Ovary (tissue), 9 donors: ENCODE data around the gene SCML1. TPM values are rescaled to one million over a fixed set of nuclear protein-coding genes. Genes with fewer than 3 reads are reported as not detected.

Experiments used
- DNase-seq, 5 donors: peaks; one replicate each; pipeline ENCODE4 v3.0.0-alpha.2; 2019 to 2020
- H3K27ac ChIP-seq, 2 donors: fragments of 200-600 bp; one replicate each; pipeline versions ENCODE4 v1.5.1 to v1.8.0; 2019 to 2022
- H3K27me3 ChIP-seq: fragments of 200-600 bp; one replicate; pipeline ENCODE4 v1.8.0; 2022
- H3K36me3 ChIP-seq: fragments of 200-600 bp; sonication (generic); one replicate; pipeline ENCODE4 v1.5.1; 2019
- H3K4me1 ChIP-seq: one replicate; pipeline ENCODE4 v1.8.1; 2013; ENCODE audit warnings: mild to moderate bottlenecking, moderate library complexity; ENCODE audit not compliant: insufficient read depth
- H3K4me3 ChIP-seq: fragments of 200-600 bp; sonication (generic); one replicate; pipeline ENCODE4 v1.5.1; 2017
- H3K9me3 ChIP-seq, 2 donors: fragments of 200-600 bp in 1 of 2; sonication (generic) in 1 of 2; one replicate each; pipeline versions ENCODE4 v1.5.1 to v1.8.1; 2013 to 2019; ENCODE audit warnings: mild to moderate bottlenecking in 1 of 2, moderate library complexity in 1 of 2
- EP300 ChIP-seq: sonication (generic); formaldehyde crosslinking; IDR thresholded peaks from one replicate; pipeline ENCODE4 v1.6.1; 2017; ENCODE audit warnings: antibody characterized with exemption
- POLR2A ChIP-seq: fragments of 450-650 bp; IDR thresholded peaks from one replicate; pipeline ENCODE4 v1.6.1; 2017; ENCODE audit warnings: antibody characterized with exemption, mild to moderate bottlenecking, moderate library complexity
- WGBS, 3 donors: extraction: QIAGEN DNeasy Blood & Tissue Kit in 1 of 3; methylation state at CpG; one replicate each; pipeline versions ENCODE4 v1.1.5 to v1.1.7; 2013 to 2017; 5-methylcytosine and 5-hydroxymethylcytosine counted together
- intact Hi-C, 4 donors: fragments of 100-400 bp; cut with DNase I; formaldehyde crosslinking; loops; one replicate each; pipeline versions ENCODE4 v1.11.0 to v1.15.1; 2022 to 2023
- polyA plus RNA-seq, 2 donors: library from polyadenylated mRNA; stranded (reverse); fragments of 200-250 nt in 1 of 2; fragments of 350-450 nt in 1 of 2; fragmentation: Illumina TruSeq in 1 of 2; extraction: RNeasy Lipid Tissue Mini Kit (QIAGEN cat#74804) in 1 of 2; gene quantifications; one replicate each; pipeline ENCODE4 v1.2.3, GENCODE V29; 2013 to 2014
- total RNA-seq, 7 donors: library from RNA; depleted of rRNA in 2 of 7; stranded (reverse); fragments of >200 nt in 2 of 7; fragmentation: NEBNext Ultra II Directional in 3 of 7; extraction: Animal tissue kit (Norgen Biotek cat#: 25700) in 3 of 7; gene quantifications; one replicate each; pipeline versions ENCODE4 v1.1.0 to v1.2.4, GENCODE V29; 2016 to 2023
- TF ChIP-seq, protein P1 (sequence below), 3 donors: fragments of 450-650 bp in 2 of 3; fragments of 200-600 bp in 1 of 3; IDR thresholded peaks; one replicate each; pipeline versions ENCODE4 v1.5.1 to v1.8.0; 2016 to 2022; ENCODE audit warnings: antibody characterized with exemption in 3 of 3, mild to moderate bottlenecking in 1 of 3
- donor health status: DM: no; HTN: no; CAD: no; lungs with moderate emphysema.
- donor health status: DM: no; HTN: no; CAD: no.
- donor health status: Bipolar disorder and iron deficiency.
- donor health status: DM: yes; HTN: yes; CAD: no.
- donor health status: DM: no; HTN: no; CAD: no.
- donor health status: DM: yes; HTN: yes; CAD: no.

The SCML1 gene
- total and polyA plus RNA-seq, 9 donors = 14.1 to 27.7 (median 21.7) TPM

DNA sequence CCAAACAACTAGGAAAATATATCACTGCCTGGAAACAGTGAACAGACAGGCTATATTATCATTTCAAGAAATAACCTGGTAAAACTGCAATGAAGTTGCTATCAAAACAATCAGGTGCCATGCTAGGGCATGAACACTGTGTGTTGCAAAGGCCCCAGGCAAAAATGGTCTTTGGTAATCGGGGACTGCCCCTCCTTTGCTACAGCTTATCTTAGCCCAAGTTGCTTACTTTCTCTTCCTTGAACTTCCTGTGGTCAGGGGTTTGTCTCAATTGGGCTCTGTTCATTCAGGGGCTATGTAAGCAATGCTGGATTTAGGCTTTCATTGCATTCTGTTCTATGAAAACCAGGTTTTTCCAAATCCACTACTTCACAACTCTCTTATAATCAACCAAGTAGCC lies 30.4 kb downstream of the SCML1 start:
- WGBS, 3 donors = 27 to 59% (median 29%) methylated on average over 1 of the region's 1 CpG
- no peaks in the 10 kb centered on the region for H3K9me3 ChIP-seq
- intact Hi-C loops = no loop called here

GRCh38 chrX:17768997-17769396 lies 31.7 kb downstream of the SCML1 start:
- Histone ChIP-seq H3K4me1 (no peaks in the 10 kb centered on the region), H3K27ac (no peak overlapping the region)
- 78 to 88% (median 83%) methylated on average over 5 of the region's 5 CpGs for WGBS, 3 donors

More for the DNA sequence above, 30.4 kb downstream of the SCML1 start:
- no peak for DNase-seq
- Histone ChIP-seq H3K27ac (no peak overlapping the region), H3K4me1 (no peaks in the 10 kb centered on the region), H3K4me3 (no peak overlapping the region), H3K36me3 (no peaks in the 10 kb centered on the region), H3K27me3 (no peaks in the 10 kb centered on the region)
- TF ChIP-seq POLR2A (no peak), EP300 (no peak)
- TF ChIP-seq, protein P1, sequence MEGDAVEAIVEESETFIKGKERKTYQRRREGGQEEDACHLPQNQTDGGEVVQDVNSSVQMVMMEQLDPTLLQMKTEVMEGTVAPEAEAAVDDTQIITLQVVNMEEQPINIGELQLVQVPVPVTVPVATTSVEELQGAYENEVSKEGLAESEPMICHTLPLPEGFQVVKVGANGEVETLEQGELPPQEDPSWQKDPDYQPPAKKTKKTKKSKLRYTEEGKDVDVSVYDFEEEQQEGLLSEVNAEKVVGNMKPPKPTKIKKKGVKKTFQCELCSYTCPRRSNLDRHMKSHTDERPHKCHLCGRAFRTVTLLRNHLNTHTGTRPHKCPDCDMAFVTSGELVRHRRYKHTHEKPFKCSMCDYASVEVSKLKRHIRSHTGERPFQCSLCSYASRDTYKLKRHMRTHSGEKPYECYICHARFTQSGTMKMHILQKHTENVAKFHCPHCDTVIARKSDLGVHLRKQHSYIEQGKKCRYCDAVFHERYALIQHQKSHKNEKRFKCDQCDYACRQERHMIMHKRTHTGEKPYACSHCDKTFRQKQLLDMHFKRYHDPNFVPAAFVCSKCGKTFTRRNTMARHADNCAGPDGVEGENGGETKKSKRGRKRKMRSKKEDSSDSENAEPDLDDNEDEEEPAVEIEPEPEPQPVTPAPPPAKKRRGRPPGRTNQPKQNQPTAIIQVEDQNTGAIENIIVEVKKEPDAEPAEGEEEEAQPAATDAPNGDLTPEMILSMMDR (IDR thresholded peaks at IDR 0.05) = no peak

DNA sequence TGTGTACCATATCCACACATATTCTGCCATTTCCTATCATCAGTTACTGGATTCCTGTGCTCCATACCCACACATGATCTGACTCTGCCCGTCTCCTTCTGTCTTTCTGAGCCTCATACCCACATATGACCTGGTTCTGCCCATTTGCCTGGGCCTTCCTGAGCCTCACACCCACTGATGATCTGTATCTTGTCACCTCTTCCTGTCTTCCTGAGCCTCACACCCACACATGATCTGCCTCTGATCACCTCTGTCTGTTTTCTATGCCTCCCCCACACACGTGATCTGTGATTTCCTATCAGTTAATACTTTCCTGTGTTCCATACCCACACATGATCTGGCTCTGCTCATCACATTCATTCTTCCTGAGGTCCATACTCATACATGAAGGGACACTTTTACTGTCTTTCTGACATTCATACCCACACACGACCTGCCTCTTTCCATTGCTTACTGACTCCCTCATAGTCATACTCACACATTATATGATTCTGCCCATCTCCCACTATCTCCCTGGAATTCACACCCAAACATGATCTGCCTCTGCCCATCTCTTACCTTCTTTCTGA lies 32.5 kb downstream of the SCML1 start:
- Histone ChIP-seq H3K4me1 (no peaks in the 10 kb centered on the region), H3K27me3 (no peaks in the 10 kb centered on the region), H3K36me3 (no peaks in the 10 kb centered on the region), H3K4me3 (no peak overlapping the region), H3K9me3 (no peaks in the 10 kb centered on the region), H3K27ac (no peak overlapping the region)
- TF ChIP-seq POLR2A (no peak), EP300 (no peak)
- TF ChIP-seq, protein P1 (IDR thresholded peaks at IDR 0.05) = no peak
- intact Hi-C loops = no loop called here
- 44 to 69% (median 49%) methylated on average over 3 of the region's 3 CpGs for WGBS, 3 donors
- no peak for DNase-seq

More at GRCh38 chrX:17768997-17769396, 31.7 kb downstream of the SCML1 start:
- no peaks in the 10 kb centered on the region for H3K36me3 ChIP-seq
- H3K4me3 ChIP-seq = no peak overlapping the region
- DNase-seq = no peak
- H3K9me3 ChIP-seq = no peaks in the 10 kb centered on the region
- no peaks in the 10 kb centered on the region for H3K27me3 ChIP-seq
- intact Hi-C loops = no loop called here
- TF ChIP-seq POLR2A (no peak), EP300 (no peak)
- TF ChIP-seq, protein P1 (IDR thresholded peaks at IDR 0.05) = no peak

GRCh38 chrX:17773221-17773876 lies 36.1 kb downstream of the SCML1 start:
- Histone ChIP-seq H3K4me1 (no peaks in the 10 kb centered on the region), H3K4me3 (no peak overlapping the region), H3K9me3 (no peaks in the 10 kb centered on the region), H3K36me3 (no peaks in the 10 kb centered on the region), H3K27ac (no peak overlapping the region), H3K27me3 (no peaks in the 10 kb centered on the region)
- DNase-seq = no peak
- TF ChIP-seq, protein P1 (IDR thresholded peaks at IDR 0.05) = no peak
- TF ChIP-seq EP300 = no peak
- WGBS, 3 donors = 66 to 76% (median 69%) methylated on average over 8 of the region's 8 CpGs
- intact Hi-C loops = no loop called here
